ENCODE data around the gene FETUB. TPM values are rescaled to one million over a fixed set of nuclear protein-coding genes. Genes with fewer than 3 reads are reported as not detected.
"Not testable (repeated sequence)": the region's sequence is repeated elsewhere in the genome, so short reads cannot be mapped to it uniquely, and the experiment has no call there.

FETUB gene
- total and polyA plus RNA-seq, 4 donors, result not detected

DNA sequence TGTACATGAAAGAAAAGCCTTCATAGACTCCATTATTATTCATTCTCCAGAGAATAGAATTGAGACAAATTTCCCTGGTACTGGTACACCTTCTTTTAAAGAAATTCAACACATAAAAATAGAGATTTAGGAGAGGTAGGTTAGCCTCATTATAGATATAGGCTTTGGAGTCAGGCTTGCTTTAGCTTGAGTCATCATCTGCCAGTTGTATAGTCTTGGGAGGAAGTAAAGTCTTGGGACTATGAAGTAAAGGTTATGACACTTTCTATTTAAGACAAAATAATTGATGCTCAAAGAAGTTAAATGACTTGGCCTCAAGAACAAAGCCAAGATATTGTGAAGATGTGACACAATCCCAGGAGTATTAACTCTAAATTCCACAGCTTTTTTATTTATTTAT, 30.0 kb downstream of the FETUB start:
- no peak overlapping the region for H3K27ac ChIP-seq (ENCODE audit: low read depth in 1 of 2, low read length in 2 of 2)
- ATAC-seq (ENCODE audit: low FRiP score) (no peak), DNase-seq (no peak)
- H3K27me3 ChIP-seq (ENCODE audit: control insufficient read depth in 1 of 2, insufficient read depth in 2 of 2, low read length in 1 of 2), result peaks cover 0 to 1% of the 10 kb centered on the region in 2 donors
- no peak overlapping the region for H3K4me3 ChIP-seq (ENCODE audit: low read length in 2 of 2)
- H3K4me1 ChIP-seq (ENCODE audit: control insufficient read depth in 1 of 2, insufficient read depth in 2 of 2, low read length in 2 of 2), result no peaks in the 10 kb centered on the region
- intact Hi-C loops (cut with DNase I), result no loop called here
- no peaks in the 10 kb centered on the region for H3K9me3 ChIP-seq (ENCODE audit: control insufficient read depth, low read length)
- no peaks in the 10 kb centered on the region for H3K36me3 ChIP-seq (ENCODE audit: control insufficient read depth in 1 of 2, insufficient read depth in 2 of 2, low read length in 1 of 2)

DNA sequence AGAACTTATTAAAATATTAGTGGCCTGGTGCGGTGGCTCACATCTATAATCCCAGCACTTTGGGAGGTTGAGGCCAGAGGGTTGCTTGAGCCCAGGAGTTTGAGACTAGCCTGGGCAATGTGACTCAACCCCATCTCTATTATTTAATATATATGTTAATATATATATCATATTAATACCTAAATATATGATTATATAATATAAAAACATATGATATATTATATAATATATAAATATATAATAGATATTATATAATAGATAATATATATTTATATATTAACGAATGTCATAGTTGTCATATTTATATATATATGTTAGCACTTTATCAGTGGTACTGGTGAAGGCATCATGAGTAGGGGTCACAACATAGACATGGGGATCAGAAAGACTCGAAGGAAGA, 30.9 kb downstream of the FETUB start:
- ATAC-seq (ENCODE audit: low FRiP score) (no peak), DNase-seq (no peak)
- no peak overlapping the region for H3K27ac ChIP-seq (ENCODE audit: low read depth in 1 of 2, low read length in 2 of 2)
- no peaks in the 10 kb centered on the region for H3K4me1 ChIP-seq (ENCODE audit: control insufficient read depth in 1 of 2, insufficient read depth in 2 of 2, low read length in 2 of 2)
- H3K36me3 ChIP-seq (ENCODE audit: control insufficient read depth in 1 of 2, insufficient read depth in 2 of 2, low read length in 1 of 2), result no peaks in the 10 kb centered on the region
- WGBS, 2 donors, result 85 to 88% methylated on average over 3 of the region's 3 CpGs
- H3K4me3 ChIP-seq (ENCODE audit: low read length in 2 of 2), result no peak overlapping the region
- intact Hi-C loops (cut with DNase I), result no loop called here
- no peaks in the 10 kb centered on the region for H3K9me3 ChIP-seq (ENCODE audit: control insufficient read depth, low read length)
- H3K27me3 ChIP-seq (ENCODE audit: control insufficient read depth in 1 of 2, insufficient read depth in 2 of 2, low read length in 1 of 2), result no peaks in the 10 kb centered on the region

- no peak overlapping the region for H3K4me3 ChIP-seq (ENCODE audit: low read length in 2 of 2)
- H3K27me3 ChIP-seq (ENCODE audit: control insufficient read depth in 1 of 2, insufficient read depth in 2 of 2, low read length in 1 of 2), result peaks cover 0 to 1% of the 10 kb centered on the region in 2 donors
- H3K36me3 ChIP-seq (ENCODE audit: control insufficient read depth in 1 of 2, insufficient read depth in 2 of 2, low read length in 1 of 2), result no peaks in the 10 kb centered on the region
- H3K9me3 ChIP-seq (ENCODE audit: control insufficient read depth, low read length), result no peaks in the 10 kb centered on the region
- no peaks in the 10 kb centered on the region for H3K4me1 ChIP-seq (ENCODE audit: control insufficient read depth in 1 of 2, insufficient read depth in 2 of 2, low read length in 2 of 2)
- DNase-seq (no peak), ATAC-seq (ENCODE audit: low FRiP score) (no peak)
- no peak overlapping the region for H3K27ac ChIP-seq (ENCODE audit: low read depth in 1 of 2, low read length in 2 of 2)
- intact Hi-C loops (cut with DNase I), result no loop called here
These were observed 38.4 kb downstream of the FETUB start for GRCh38 chr3:186678604-186679003.

DNA sequence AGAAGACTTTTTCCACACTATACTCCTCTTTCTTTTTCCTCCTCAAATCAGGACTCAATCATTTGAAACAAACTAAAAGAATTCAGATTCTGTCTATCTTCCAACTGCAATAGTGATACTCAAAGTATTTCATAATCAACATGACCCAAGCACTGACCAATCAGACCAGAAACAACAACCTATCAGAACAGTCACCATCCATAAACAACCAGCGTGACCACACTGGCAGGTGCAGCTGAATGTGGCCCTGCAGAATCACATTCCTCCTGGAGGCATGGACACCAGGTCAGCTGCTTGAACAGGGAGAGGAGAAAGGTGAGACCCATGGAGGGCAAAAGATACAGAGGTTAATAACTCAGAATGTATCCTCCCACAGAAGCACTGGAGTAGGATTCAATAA, 39.0 kb downstream of the FETUB start:
- H3K4me3 ChIP-seq (ENCODE audit: low read length in 2 of 2), result no peak overlapping the region
- H3K4me1 ChIP-seq (ENCODE audit: control insufficient read depth in 1 of 2, insufficient read depth in 2 of 2, low read length in 2 of 2), result no peaks in the 10 kb centered on the region
- intact Hi-C loops (cut with DNase I), result no loop called here
- DNase-seq, result no peak
- no peaks in the 10 kb centered on the region for H3K9me3 ChIP-seq (ENCODE audit: control insufficient read depth, low read length)
- no peak overlapping the region for H3K27ac ChIP-seq (ENCODE audit: low read depth in 1 of 2, low read length in 2 of 2)
- no peaks in the 10 kb centered on the region for H3K36me3 ChIP-seq (ENCODE audit: control insufficient read depth in 1 of 2, insufficient read depth in 2 of 2, low read length in 1 of 2)
- 66 to 69% methylated on average over 1 of the region's 1 CpG for WGBS, 2 donors
- no peak for ATAC-seq (ENCODE audit: low FRiP score)
- H3K27me3 ChIP-seq (ENCODE audit: control insufficient read depth in 1 of 2, insufficient read depth in 2 of 2, low read length in 1 of 2), result peaks cover 0 to 1% of the 10 kb centered on the region in 2 donors

DNA sequence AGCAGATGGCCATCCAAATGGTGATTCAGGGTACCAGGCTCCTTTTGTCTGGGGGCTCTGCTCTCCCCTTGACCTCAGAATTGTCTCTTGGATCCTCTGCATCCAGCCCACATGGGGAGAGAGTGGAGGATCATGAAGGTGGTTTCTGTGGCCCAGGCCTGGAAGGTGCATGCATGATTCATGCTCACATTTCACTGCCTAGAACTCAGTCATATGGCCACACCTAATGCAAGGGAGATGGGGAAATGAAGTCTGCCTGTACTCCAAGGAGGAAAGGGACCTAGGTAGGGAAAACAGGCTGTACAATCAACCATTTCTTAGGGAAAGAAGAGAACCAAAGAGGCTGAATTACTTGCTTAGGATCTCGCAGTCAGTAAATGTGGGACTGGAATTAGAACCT, 40.7 kb downstream of the FETUB start:
- 99 to 100% methylated on average over 1 of the region's 1 CpG for WGBS, 2 donors
- ATAC-seq (ENCODE audit: low FRiP score), result no peak
- intact Hi-C loops (cut with DNase I), result no loop called here

DNA sequence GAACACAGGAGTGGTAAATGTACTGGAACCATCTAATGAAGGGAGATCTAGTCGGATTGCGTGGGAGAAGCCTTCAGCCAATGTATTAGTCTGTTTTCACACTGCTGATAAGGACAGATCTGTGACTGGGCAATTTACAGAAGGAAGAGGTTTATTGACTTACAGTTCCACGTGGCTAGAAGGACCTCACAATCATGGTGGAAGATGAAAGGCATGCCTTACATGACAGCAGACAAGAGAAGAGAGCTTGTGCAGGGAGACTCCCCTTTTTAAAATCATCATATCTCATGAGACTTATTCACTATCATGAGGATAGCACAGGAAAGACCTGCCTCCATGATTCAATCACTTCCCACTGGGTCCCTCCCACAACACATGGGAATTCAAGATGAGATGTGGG, 42.6 kb downstream of the FETUB start:
- no peak for ATAC-seq (ENCODE audit: low FRiP score)
- H3K4me1 ChIP-seq (ENCODE audit: control insufficient read depth in 1 of 2, insufficient read depth in 2 of 2, low read length in 2 of 2), result no peaks in the 10 kb centered on the region
- no peak overlapping the region for H3K27ac ChIP-seq (ENCODE audit: low read depth in 1 of 2, low read length in 2 of 2)
- WGBS, 2 donors, result 64 to 67% methylated on average over 3 of the region's 3 CpGs
- H3K4me3 ChIP-seq (ENCODE audit: low read length in 2 of 2), result no peak overlapping the region
- no peak for DNase-seq
- peaks cover 0 to 1% of the 10 kb centered on the region in 2 donors for H3K27me3 ChIP-seq (ENCODE audit: control insufficient read depth in 1 of 2, insufficient read depth in 2 of 2, low read length in 1 of 2)
- no peaks in the 10 kb centered on the region for H3K36me3 ChIP-seq (ENCODE audit: control insufficient read depth in 1 of 2, insufficient read depth in 2 of 2, low read length in 1 of 2)
- intact Hi-C loops (cut with DNase I), result no loop called here
- H3K9me3 ChIP-seq (ENCODE audit: control insufficient read depth, low read length), result peaks cover 1% of the 10 kb centered on the region

More for the DNA sequence above, 40.7 kb downstream of the FETUB start:
- peaks cover 1% of the 10 kb centered on the region for H3K9me3 ChIP-seq (ENCODE audit: control insufficient read depth, low read length)
- peaks cover 0 to 1% of the 10 kb centered on the region in 2 donors for H3K27me3 ChIP-seq (ENCODE audit: control insufficient read depth in 1 of 2, insufficient read depth in 2 of 2, low read length in 1 of 2)
- H3K27ac ChIP-seq (ENCODE audit: low read depth in 1 of 2, low read length in 2 of 2), result no peak overlapping the region
- no peaks in the 10 kb centered on the region for H3K36me3 ChIP-seq (ENCODE audit: control insufficient read depth in 1 of 2, insufficient read depth in 2 of 2, low read length in 1 of 2)
- no peak for DNase-seq
- no peak overlapping the region for H3K4me3 ChIP-seq (ENCODE audit: low read length in 2 of 2)
- no peaks in the 10 kb centered on the region for H3K4me1 ChIP-seq (ENCODE audit: control insufficient read depth in 1 of 2, insufficient read depth in 2 of 2, low read length in 2 of 2)

DNA sequence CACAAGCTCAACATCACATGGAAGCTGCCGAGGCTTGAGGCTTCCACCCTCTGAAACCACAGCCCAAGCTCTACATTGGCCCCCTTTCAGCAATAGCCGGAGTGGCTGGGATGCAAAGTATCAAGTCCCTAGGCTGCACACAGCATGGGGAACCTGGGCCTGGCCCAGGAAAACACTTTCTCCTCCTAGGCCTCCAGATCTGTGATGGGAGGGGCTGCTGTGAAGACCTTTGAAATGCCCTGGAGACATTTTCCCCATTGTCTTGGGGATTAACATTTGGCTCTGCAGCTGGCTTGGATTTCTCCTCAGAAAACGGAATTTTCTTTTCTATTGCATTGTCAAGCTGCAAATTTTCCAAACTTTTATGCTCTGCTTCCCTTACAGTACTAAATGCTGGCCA, 43.8 kb downstream of the FETUB start:
- ATAC-seq (ENCODE audit: low FRiP score) (no peak), DNase-seq (no peak)
- intact Hi-C loops (cut with DNase I), result no loop called here
- Histone ChIP-seq H3K4me3 (ENCODE audit: low read length in 2 of 2) (no peak overlapping the region), H3K27me3 (ENCODE audit: control insufficient read depth in 1 of 2, insufficient read depth in 2 of 2, low read length in 1 of 2) (no peaks in the 10 kb centered on the region), H3K4me1 (ENCODE audit: control insufficient read depth in 1 of 2, insufficient read depth in 2 of 2, low read length in 2 of 2) (no peaks in the 10 kb centered on the region), H3K27ac (ENCODE audit: low read depth in 1 of 2, low read length in 2 of 2) (no peak overlapping the region), H3K9me3 (ENCODE audit: control insufficient read depth, low read length) (peaks cover 1% of the 10 kb centered on the region), H3K36me3 (ENCODE audit: control insufficient read depth in 1 of 2, insufficient read depth in 2 of 2, low read length in 1 of 2) (no peaks in the 10 kb centered on the region)
- WGBS, 2 donors, result 79 to 80% methylated on average over 3 of the region's 3 CpGs

DNA sequence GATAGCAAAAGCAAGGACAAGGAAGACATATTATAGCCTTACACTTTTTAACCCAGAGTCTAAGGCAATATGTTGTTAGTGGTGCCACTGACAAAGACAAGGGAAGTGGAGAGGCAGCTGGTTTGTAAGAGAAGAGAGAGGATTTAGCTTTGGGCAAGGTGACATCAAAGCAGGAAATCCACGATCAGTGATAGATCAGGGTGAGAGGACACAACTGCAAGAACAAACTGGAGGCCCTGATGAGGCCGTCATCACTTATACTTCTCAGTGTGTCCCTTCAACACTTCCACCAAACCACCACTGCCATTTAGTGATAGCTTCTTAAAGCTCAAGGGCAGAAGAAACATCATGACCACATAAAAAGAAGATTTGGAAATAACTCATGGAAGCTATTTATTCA, 46.3 kb downstream of the FETUB start:
- H3K27me3 ChIP-seq (ENCODE audit: control insufficient read depth in 1 of 2, insufficient read depth in 2 of 2, low read length in 1 of 2); H3K4me3 ChIP-seq (ENCODE audit: low read length in 2 of 2); intact Hi-C loops (cut with DNase I); H3K36me3 ChIP-seq (ENCODE audit: control insufficient read depth in 1 of 2, insufficient read depth in 2 of 2, low read length in 1 of 2); ATAC-seq (ENCODE audit: low FRiP score); H3K4me1 ChIP-seq (ENCODE audit: control insufficient read depth in 1 of 2, insufficient read depth in 2 of 2, low read length in 2 of 2); DNase-seq; H3K27ac ChIP-seq (ENCODE audit: low read depth in 1 of 2, low read length in 2 of 2); H3K9me3 ChIP-seq (ENCODE audit: control insufficient read depth, low read length): not testable (repeated sequence)
- 93 to 97% methylated on average over 2 of the region's 2 CpGs for WGBS, 2 donors

DNA sequence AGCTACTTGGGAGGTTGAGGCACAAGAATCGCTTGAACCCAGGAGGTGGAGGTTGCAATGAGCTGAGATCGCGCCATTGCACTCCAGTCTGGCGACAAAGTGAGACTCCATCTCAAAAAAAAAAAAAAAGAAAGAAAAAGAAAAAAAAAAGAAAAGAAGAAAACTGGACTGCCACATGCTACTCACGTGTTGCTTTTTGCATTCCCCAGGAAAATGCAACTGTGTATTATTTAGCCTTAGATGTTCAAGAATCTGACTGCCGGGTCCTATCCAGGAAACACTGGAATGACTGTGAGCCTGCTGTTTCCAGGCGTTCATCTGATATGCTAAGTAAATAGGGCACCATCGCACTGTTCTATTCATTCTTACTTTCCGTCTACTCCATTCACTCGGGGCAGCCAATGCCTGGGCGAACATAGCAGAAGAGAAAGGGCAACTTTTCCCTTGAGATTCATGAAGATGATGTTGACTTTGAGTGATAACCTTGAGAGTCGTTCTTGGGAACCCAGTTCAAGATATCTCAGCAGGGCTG, 47.0 kb downstream of the FETUB start:
- H3K27me3 ChIP-seq (ENCODE audit: control insufficient read depth in 1 of 2, insufficient read depth in 2 of 2, low read length in 1 of 2), result no peaks in the 10 kb centered on the region
- H3K36me3 ChIP-seq (ENCODE audit: control insufficient read depth in 1 of 2, insufficient read depth in 2 of 2, low read length in 1 of 2), result no peaks in the 10 kb centered on the region
- 72 to 78% methylated on average over 12 of the region's 12 CpGs for WGBS, 2 donors
- peaks cover 3% of the 10 kb centered on the region for H3K9me3 ChIP-seq (ENCODE audit: control insufficient read depth, low read length)
- ATAC-seq (ENCODE audit: low FRiP score) (no peak), DNase-seq (no peak)
- H3K4me1 ChIP-seq (ENCODE audit: control insufficient read depth in 1 of 2, insufficient read depth in 2 of 2, low read length in 2 of 2), result no peaks in the 10 kb centered on the region
- intact Hi-C loops (cut with DNase I), result no loop called here
- H3K27ac ChIP-seq (ENCODE audit: low read depth in 1 of 2, low read length in 2 of 2), result no peak overlapping the region
- no peak overlapping the region for H3K4me3 ChIP-seq (ENCODE audit: low read length in 2 of 2)
